Measurements from ENCODE around the gene CXXC5. TPM values are rescaled to one million over a fixed set of nuclear protein-coding genes. Genes with fewer than 3 reads are reported as not detected.

CXXC5 gene
- total RNA-seq, 6 experiments from 2014 or later = 44.5 to 84.9 (median 66.4) TPM

DNA sequence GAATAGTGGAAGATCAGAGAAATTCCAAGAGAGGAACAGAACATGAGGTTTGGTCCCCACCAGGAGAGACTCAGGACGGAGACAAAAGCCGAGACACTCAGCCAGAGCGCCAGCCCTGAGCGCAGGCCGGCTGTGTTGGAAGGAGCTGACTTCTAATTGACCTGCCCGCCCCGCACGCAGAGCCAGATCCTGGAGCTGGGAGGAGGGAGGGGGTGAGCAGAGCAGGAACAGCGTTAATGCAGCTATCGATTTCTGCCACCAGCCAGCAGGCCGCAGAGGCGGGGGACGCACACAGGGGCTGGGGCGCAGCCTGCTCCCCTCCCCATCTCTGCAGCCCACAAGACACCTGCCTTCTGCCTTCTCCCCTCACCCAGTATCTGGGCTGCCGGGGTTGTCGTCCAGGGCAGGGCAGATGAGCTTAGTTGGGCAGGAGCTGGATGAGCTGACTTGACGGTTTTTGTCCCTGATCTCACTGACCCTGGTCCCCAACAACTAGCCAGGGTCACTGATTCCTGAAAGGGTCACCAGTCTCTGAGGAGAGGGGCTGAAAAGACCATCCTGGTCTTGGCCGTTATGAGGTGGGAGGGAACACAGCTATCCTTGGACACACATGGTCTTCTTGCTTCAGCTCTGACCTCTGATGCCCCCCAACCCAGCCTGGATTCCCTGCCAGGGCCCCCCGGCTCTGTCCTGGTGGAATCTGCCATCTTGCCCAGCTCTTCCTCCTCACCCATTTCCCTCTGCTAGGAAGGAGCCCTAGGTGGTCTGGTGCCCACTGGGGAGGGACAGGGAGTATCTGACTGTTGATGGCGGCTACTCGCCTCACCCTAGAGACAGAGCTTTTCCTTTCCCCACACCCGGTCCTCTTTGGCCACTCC, 29.8 kb downstream of the CXXC5 start:
- DNase-seq = peak in 2 of 3 donors; percentile 77 to 83
- H3K4me1 ChIP-seq = peaks cover 0 to 45% (median 21%) of the 10 kb centered on the region in 4 donors
- intact Hi-C loops (cut with DNase I) = no loop called here

GRCh38 chr5:139678751-139679750, 30.9 kb downstream of the CXXC5 start:
- H3K27me3 ChIP-seq = no peaks in the 10 kb centered on the region
- intact Hi-C loops (cut with DNase I) = no loop called here
- peaks cover 0 to 46% (median 20%) of the 10 kb centered on the region in 4 donors for H3K4me1 ChIP-seq
- H3K27ac ChIP-seq = no peak overlapping the region
- no peak for TF ChIP-seq CTCF (IDR thresholded peaks at IDR 0.05)
- ATAC-seq (no peak), DNase-seq (no peak)
- peaks cover 2 to 33% (median 11%) of the 10 kb centered on the region in 4 donors for H3K36me3 ChIP-seq
- H3K9me3 ChIP-seq = no peaks in the 10 kb centered on the region
- 70% methylated on average over 6 of the region's 17 CpGs for WGBS (ENCODE audit: insufficient coverage, low coverage, low lambda C conversion rate, missing lambda C conversion rate)
- no peak overlapping the region for H3K4me3 ChIP-seq

More for the DNA sequence above, 29.8 kb downstream of the CXXC5 start:
- peak overlapping the region in 2 of 3 donors; percentile 20 to 26 for H3K27ac ChIP-seq
- H3K9me3 ChIP-seq = no peaks in the 10 kb centered on the region
- TF ChIP-seq POLR2A (IDR thresholded peaks at IDR 0.05) = no peak
- no peak for TF ChIP-seq CTCF (IDR thresholded peaks at IDR 0.05)
- no peaks in the 10 kb centered on the region for H3K27me3 ChIP-seq
- H3K4me3 ChIP-seq = no peak overlapping the region
- peaks cover 2 to 26% (median 11%) of the 10 kb centered on the region in 4 donors for H3K36me3 ChIP-seq
- 43% methylated on average over 7 of the region's 22 CpGs for WGBS (ENCODE audit: insufficient coverage, low coverage, low lambda C conversion rate, missing lambda C conversion rate)
- peak; percentile 68 to 89 (median 72) for ATAC-seq

GRCh38 chr5:139680368-139681111, 32.4 kb downstream of the CXXC5 start:
- no peak overlapping the region for H3K4me3 ChIP-seq
- H3K9me3 ChIP-seq = no peaks in the 10 kb centered on the region
- intact Hi-C loops (cut with DNase I) = no loop called here
- H3K36me3 ChIP-seq = peaks cover 2 to 33% (median 11%) of the 10 kb centered on the region in 4 donors
- DNase-seq = peak in 2 of 3 donors; percentile 17 to 48
- no peak overlapping the region for H3K27ac ChIP-seq
- TF ChIP-seq CTCF (IDR thresholded peaks at IDR 0.05) = no peak
- TF ChIP-seq POLR2A (IDR thresholded peaks at IDR 0.05) = no peak
- peaks cover 0 to 46% (median 21%) of the 10 kb centered on the region in 4 donors for H3K4me1 ChIP-seq
- ATAC-seq = no peak
- no CpG with 5 or more reads among the region's 36 CpGs for WGBS (ENCODE audit: insufficient coverage, low coverage, low lambda C conversion rate, missing lambda C conversion rate)
- no peaks in the 10 kb centered on the region for H3K27me3 ChIP-seq

DNA sequence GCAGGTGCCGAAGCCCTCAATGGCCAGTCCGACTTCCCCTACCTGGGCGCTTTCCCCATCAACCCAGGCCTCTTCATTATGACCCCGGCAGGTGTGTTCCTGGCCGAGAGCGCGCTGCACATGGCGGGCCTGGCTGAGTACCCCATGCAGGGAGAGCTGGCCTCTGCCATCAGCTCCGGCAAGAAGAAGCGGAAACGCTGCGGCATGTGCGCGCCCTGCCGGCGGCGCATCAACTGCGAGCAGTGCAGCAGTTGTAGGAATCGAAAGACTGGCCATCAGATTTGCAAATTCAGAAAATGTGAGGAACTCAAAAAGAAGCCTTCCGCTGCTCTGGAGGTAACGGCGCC, 32.9 kb downstream of the CXXC5 start:
- Histone ChIP-seq H3K27me3 (no peaks in the 10 kb centered on the region), H3K9me3 (no peaks in the 10 kb centered on the region), H3K4me1 (peaks cover 0 to 47% (median 22%) of the 10 kb centered on the region in 4 donors), H3K27ac (no peak overlapping the region), H3K4me3 (no peak overlapping the region), H3K36me3 (peaks cover 2 to 33% (median 11%) of the 10 kb centered on the region in 4 donors)
- intact Hi-C loops (cut with DNase I) = no loop called here
- DNase-seq (no peak), ATAC-seq (no peak)
- no peak for TF ChIP-seq CTCF (IDR thresholded peaks at IDR 0.05)
- no peak for TF ChIP-seq POLR2A (IDR thresholded peaks at IDR 0.05)
- 100% methylated on average over 4 of the region's 22 CpGs for WGBS (ENCODE audit: insufficient coverage, low coverage, low lambda C conversion rate, missing lambda C conversion rate)

Measured in right lobe of liver (tissue), 6 donors.